Stimulated activated CD8-positive, alpha-beta memory T cell treated with anti-CD3 and anti-CD28 coated beads, Interleukin-7, amount 100 ng/mL, for 24 hours (primary cell): ENCODE measurements around the gene NANOS3.
A peak's percentile ranks its signal among the peaks of the same experiment; 100 is the strongest.

Source experiments
- DNase-seq: peaks from one replicate; pipeline ENCODE4 v3.0.0-alpha.2; 2020; ENCODE audit warnings: low read depth

The NANOS3 gene

GRCh38 chr19:13864667-13865570, 12.0 kb upstream of the NANOS3 start:
- DNase-seq: no peak

GRCh38 chr19:13865571-13866462, 11.1 kb upstream of the NANOS3 start:
- DNase-seq: no peak

GRCh38 chr19:13866463-13867046, 10.4 kb upstream of the NANOS3 start:
- no peak for DNase-seq

GRCh38 chr19:13868663-13869062, 8.3 kb upstream of the NANOS3 start:
- no peak for DNase-seq

GRCh38 chr19:13869281-13869680, 7.7 kb upstream of the NANOS3 start:
- no peak for DNase-seq

GRCh38 chr19:13870873-13871272, 6.1 kb upstream of the NANOS3 start:
- DNase-seq: no peak

GRCh38 chr19:13872339-13872694, 4.6 kb upstream of the NANOS3 start:
- DNase-seq: no peak

- DNase-seq: no peak
These were observed 4.1 kb upstream of the NANOS3 start for GRCh38 chr19:13872695-13873389.

- DNase-seq: no peak
These were observed 3.0 kb upstream of the NANOS3 start for GRCh38 chr19:13873834-13874515.

GRCh38 chr19:13875824-13876223, 1.1 kb upstream of the NANOS3 start:
- DNase-seq: no peak

GRCh38 chr19:13877303-13877702, 369 bp downstream of the NANOS3 start:
- DNase-seq: no peak

GRCh38 chr19:13880059-13881043, 3.4 kb downstream of the NANOS3 start:
- DNase-seq: peak; percentile 97

- no peak for DNase-seq
These were observed 4.3 kb downstream of the NANOS3 start for GRCh38 chr19:13881251-13881691.

GRCh38 chr19:13881692-13882418, 4.9 kb downstream of the NANOS3 start:
- no peak for DNase-seq

- DNase-seq: no peak
These were observed 5.5 kb downstream of the NANOS3 start for GRCh38 chr19:13882419-13882795.

- DNase-seq: no peak
These were observed 5.9 kb downstream of the NANOS3 start for GRCh38 chr19:13882836-13883235.

- DNase-seq: no peak
These were observed 6.7 kb downstream of the NANOS3 start for GRCh38 chr19:13883516-13884064.

- DNase-seq: no peak
These were observed 8.0 kb downstream of the NANOS3 start for GRCh38 chr19:13884726-13885591.
